ENCODE data around the gene CDH8.

The CDH8 gene

GRCh38 chr16:61842666-61843065 is 193.6 kb downstream of the CDH8 start:
- DNase-seq (ENCODE audit: low read depth) = no peak
- TF ChIP-seq, protein P1, sequence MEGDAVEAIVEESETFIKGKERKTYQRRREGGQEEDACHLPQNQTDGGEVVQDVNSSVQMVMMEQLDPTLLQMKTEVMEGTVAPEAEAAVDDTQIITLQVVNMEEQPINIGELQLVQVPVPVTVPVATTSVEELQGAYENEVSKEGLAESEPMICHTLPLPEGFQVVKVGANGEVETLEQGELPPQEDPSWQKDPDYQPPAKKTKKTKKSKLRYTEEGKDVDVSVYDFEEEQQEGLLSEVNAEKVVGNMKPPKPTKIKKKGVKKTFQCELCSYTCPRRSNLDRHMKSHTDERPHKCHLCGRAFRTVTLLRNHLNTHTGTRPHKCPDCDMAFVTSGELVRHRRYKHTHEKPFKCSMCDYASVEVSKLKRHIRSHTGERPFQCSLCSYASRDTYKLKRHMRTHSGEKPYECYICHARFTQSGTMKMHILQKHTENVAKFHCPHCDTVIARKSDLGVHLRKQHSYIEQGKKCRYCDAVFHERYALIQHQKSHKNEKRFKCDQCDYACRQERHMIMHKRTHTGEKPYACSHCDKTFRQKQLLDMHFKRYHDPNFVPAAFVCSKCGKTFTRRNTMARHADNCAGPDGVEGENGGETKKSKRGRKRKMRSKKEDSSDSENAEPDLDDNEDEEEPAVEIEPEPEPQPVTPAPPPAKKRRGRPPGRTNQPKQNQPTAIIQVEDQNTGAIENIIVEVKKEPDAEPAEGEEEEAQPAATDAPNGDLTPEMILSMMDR (conservative IDR thresholded peaks at IDR 0.05; ENCODE audit: low read depth, low read length) = no peak
- H3K4me3 ChIP-seq (ENCODE audit: low read depth, low read length) = no peak overlapping the region

- H3K4me3 ChIP-seq (ENCODE audit: low read depth, low read length) = no peak overlapping the region
- DNase-seq (ENCODE audit: low read depth) = no peak
- TF ChIP-seq, protein P1 (conservative IDR thresholded peaks at IDR 0.05; ENCODE audit: low read depth, low read length) = no peak
Measured at GRCh38 chr16:61836804-61837393, 199.3 kb downstream of the CDH8 start.

DNA sequence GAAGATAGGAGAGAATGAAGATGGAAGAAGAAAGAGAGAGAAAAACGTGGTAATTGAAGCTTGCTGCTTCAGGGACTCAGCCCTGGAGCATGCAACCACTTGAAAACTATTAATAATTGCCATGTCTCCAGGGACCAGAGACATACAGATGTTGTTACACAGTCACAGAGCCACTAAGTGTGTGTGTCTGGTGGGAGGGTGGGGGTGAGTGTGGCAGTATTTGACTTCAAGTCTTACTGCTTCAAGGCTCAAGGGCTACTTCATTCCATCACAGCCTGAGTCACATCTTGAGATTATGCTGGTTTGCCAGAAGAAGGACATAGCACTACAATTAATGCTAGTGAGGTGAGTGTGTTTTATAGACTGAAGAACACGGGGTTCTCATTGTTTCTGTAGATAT is 202.2 kb downstream of the CDH8 start:
- DNase-seq (ENCODE audit: low read depth) = no peak
- TF ChIP-seq, protein P1 (conservative IDR thresholded peaks at IDR 0.05; ENCODE audit: low read depth, low read length) = no peak
- H3K4me3 ChIP-seq (ENCODE audit: low read depth, low read length) = no peak overlapping the region

- TF ChIP-seq, protein P1 (conservative IDR thresholded peaks at IDR 0.05; ENCODE audit: low read depth, low read length) = no peak
- no peak for DNase-seq (ENCODE audit: low read depth)
- no peak overlapping the region for H3K4me3 ChIP-seq (ENCODE audit: low read depth, low read length)
Measured at GRCh38 chr16:61831351-61831917, 204.8 kb downstream of the CDH8 start.

DNA sequence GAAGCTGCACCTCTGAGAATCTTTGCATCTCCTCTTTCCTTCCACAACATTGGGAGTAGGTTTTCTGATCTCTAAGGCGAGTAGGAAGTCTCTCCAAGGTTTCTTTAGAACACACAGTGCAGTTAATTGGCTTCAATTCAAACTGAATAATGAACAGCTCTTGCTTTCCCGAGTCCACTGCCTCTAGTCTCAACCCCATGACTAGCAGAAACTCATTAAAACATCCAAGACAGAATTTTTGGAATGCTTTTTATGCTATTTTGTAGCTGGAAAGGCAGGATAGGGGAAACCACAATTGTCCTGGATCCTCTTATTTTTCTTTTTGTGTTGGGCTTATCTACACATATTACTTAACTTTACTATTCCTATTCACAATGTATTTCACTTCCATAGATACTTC is 206.6 kb downstream of the CDH8 start:
- DNase-seq (ENCODE audit: low read depth) = no peak
- TF ChIP-seq, protein P1 (conservative IDR thresholded peaks at IDR 0.05; ENCODE audit: low read depth, low read length) = no peak
- no peak overlapping the region for H3K4me3 ChIP-seq (ENCODE audit: low read depth, low read length)

- TF ChIP-seq, protein P1 (conservative IDR thresholded peaks at IDR 0.05; ENCODE audit: low read depth, low read length) = no peak
- no peak overlapping the region for H3K4me3 ChIP-seq (ENCODE audit: low read depth, low read length)
- DNase-seq (ENCODE audit: low read depth) = no peak
Measured at GRCh38 chr16:61823326-61823725, 212.9 kb downstream of the CDH8 start.

- TF ChIP-seq, protein P1 (conservative IDR thresholded peaks at IDR 0.05; ENCODE audit: low read depth, low read length) = no peak
- DNase-seq (ENCODE audit: low read depth) = no peak
- no peak overlapping the region for H3K4me3 ChIP-seq (ENCODE audit: low read depth, low read length)
Measured at GRCh38 chr16:61820820-61821219, 215.4 kb downstream of the CDH8 start.
